ELR (cell line): Measurements from ENCODE around the gene ALS2CL.

ENCODE experiments used
- DNase-seq: peaks from one replicate; pipeline ENCODE4 v3.0.0-alpha.2; 2015; ENCODE audit warnings: low read depth

The ALS2CL gene

DNA sequence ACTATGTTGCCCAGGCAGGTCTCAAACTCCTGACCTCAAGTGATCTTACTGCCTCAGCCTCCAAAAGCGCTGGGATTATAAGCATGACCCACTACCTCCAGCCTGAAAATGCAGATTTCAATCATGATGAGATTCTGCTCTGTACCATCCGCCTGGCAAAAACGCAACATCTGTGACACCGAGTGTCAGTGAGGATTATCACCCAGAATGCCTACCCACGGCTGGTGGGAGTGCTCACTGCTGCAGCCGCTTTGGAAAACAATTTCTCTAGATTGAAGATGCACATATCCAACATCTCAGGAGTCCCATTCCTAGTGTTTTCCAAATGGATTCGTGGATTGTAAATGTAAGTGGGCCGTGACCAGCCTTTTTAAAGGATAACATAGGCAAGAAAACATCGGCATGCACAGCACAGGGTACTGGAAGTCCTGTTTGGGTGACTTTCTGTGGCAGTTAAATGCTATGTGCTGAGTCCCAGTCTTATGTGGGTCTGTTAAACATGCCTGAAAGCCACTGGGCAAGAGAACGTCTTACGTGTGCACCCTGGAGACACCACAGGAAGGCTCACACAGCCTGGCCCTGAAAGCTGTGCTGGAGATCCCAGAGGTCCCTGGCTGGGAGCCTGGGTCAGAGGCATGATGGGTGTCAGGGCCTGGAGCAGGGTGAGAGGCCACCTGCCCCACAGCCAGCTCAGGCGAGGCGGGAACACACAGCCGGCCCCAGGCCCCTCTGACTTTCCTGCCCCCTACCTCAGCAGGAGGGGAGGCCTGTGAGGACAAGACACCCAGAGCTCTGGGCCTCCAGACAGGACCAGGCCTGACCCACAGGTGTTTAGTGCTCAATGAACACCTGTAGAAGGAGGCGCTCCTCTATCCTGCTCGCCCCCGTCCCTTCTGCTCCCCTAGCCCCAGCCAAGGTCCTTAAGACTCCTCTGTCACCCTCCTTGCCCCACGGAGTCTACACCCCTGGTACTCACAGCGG, 23.3 kb upstream of the ALS2CL start:
- DNase-seq: no peak

DNA sequence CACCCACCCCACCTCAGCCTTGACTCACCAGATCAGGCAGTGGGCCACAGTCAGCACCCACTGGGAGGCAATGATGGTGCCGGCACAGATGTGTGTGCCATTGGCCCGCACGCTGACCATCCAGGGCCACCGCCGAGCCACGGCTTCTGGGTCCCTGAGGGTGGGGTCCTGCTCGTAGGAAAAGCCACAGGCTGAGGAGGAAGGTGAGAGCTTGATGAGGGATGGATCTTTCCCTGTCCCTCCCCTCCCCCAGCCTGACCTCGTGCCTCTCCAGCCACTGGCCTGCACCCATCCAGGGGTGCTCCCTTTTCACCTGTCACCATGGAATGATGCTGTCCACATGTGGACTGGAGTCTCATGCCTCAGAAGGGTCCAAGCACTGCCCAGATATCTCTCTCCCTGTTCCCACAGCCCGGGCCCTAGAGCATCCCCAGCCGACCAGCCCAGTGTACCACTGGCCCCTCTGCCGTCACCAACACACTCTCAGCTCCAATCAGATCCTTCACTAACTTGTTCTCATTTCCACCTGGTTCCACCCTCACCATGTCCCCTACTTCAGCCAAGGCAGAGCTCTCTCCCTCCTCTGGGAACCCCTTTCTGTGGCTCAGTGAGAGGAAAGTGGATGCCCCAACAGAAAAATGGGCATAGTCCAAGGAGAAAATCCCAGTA, 22.2 kb upstream of the ALS2CL start:
- no peak for DNase-seq

DNA sequence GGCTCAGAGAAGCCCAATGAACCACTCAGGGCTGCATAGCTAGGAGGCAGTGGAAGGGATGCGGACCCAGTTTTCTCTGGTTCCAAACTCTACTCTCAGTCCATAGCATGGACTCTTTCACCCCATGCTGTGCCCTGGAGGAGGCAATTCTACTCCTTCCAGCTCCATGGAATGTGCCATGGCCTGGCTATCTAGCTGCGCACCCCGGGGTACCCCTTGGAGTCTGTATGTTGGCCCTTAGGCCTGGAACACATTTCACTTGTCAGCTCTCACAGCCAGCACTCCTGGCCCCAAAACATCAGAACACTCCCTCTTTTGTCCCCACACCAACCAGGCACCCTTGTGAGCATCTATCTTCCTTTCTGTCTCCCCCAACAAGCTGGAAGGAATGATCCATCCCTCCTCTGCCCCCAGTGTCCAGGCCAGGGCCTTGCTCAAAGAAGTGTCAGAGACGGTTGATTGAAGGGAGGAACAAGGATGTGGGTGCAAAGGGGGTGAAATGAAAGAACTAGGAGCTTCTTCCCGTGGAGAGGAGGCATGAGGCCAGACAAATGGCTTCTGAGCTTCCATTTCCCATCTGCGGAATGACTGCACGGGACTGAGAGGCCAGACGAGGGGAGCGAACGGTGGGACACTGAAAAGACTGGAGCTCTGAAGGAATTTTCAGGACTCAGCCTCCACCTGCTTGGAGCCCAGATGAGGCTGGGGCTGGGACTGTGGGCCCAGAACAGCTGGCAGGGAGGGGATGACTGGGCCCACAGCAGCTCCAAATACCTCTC, 21.4 kb upstream of the ALS2CL start:
- DNase-seq: no peak

DNA sequence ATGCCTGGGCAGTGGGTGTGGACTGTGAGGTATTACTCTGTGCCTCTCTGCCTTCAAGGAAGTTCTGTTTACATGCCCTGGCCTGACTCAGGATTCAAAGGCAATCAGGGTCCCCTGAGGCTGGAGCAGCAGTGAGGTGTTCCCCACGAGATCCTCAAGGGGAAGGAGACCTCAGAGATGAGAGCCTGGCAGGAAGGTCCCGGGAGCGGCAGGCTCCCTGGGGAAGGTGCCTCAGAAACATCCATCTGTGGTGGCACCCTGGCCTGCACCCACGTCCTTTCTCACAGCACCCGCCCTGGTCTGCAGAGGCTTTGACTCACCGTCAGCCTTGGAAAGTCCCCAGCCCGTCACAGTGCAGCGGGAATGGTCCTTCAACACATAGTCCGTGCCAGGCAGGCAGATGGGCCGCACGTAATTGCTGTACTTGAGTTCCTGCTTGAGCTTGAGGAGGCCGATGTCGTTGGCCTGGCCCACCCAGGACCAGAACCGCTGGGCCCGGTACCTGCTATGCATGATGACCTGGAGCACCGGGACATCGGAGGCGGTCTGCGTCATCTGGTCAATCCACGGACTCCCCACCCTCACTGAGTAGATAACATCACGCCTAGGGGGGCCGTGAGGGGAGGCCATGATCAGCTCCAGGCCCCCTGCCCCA, 20.5 kb upstream of the ALS2CL start:
- DNase-seq: no peak

- no peak for DNase-seq
Measured at GRCh38 chr3:46713050-46713897, 19.8 kb upstream of the ALS2CL start.

DNA sequence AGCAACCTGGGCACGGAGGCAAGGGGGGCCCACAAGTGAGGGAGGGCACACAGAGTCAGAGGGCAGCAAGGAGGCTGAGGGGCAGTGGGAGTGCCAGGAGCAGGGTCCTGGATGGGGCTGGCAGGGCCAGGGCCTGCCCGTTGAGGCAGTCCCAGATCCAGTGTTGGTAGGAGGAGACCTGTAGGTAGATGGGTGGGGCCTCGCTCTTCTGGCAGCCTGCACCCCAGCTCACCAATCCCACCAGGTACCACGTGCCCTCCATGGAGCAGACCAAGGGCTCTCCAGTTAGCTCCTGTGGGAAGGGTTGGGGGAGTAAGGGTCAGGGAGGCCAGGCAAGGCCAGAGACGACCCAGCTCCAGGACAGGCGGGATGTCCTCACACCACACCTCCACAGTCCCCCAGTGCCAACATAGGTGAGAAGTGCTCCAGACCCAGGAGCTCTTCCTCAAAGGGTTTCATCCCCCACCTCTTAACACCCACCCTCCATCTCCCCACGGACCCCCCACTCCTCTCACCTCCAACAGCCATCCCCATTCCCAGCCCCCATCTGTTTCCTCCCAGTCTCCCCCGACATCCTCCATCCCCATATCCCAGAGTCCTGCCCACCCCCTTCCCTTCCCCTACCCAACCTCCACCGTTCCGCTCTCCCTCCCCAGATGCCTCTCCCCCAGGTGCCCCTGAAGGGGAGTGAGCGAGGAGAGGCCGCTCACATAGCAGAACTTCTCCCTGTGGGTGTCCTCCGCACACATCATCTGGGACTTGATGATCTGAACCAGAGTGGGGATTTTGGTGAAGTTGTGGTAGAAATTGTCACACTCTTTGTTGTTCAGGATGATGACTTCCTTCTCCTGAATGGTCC, 18.9 kb upstream of the ALS2CL start:
- no peak for DNase-seq

GRCh38 chr3:46711760-46712159, 18.3 kb upstream of the ALS2CL start:
- DNase-seq: no peak

DNA sequence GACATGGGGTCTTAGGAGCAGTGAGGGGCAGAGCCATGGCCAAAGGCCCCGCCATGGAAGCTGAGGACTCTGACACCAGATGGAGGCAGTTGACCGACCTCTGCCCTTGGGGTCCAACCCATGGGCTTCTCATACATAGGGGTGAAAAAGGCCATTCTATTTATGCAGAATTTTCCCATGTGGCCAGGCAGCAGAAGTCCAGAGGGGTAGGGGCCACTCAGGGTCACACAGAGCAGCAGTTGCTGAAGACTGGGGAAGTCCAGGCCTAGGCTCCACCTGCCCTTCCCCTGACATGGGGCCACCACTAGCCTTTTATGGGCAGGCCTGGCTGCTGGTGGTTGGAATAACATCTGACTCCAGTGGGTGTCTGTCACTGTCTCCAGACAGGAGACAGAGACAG, 17.8 kb upstream of the ALS2CL start:
- DNase-seq: no peak

DNA sequence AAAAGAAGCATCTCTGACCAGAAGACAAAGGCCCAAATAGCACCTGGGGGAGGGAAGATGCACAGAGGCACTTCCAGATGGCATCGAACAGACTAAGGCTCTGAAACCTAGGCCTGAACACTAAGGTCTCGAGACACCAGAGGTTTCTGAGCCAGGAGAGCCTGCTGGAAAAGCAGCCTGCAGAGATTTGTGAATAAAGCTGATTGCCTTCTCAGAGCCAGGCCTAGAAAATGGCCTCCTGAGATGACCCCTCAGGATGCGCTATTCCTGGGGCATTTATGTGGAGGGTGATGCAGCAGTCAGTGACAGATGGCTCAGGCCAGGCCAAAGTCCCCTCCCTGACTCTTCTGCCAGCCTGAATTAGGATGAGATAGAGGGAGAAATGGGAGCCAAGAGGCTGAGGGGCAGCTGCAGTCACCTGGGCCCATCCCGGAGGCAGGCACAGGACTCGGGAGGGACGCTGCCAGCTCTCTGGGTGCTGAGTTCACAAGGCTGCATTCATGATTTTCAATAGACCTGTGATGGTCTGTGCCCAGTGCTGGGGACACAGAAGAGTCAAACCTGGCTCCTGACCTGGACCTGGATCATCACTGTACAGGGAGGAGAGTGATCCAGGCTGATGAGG, 17.3 kb upstream of the ALS2CL start:
- DNase-seq: no peak

DNA sequence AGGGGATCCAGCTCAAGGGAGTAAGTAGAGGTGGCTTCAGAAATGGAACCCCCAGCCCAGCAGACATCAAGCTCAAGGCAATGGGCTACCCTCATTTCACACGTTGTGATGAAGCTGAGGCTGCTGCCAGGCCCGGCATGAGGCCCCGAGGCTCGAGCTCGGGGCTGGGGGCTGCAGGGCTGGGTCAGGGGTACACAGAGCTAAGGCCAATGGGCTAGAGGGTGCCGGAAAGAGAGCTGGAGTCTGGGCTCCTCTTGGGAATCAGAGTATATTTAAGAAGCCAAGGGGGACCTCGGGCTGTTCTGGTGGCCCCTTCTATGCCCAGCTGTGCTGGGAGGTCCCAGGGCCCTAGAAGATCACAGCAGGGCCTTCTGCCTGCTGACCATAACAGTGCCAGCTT, 16.8 kb upstream of the ALS2CL start:
- no peak for DNase-seq

DNA sequence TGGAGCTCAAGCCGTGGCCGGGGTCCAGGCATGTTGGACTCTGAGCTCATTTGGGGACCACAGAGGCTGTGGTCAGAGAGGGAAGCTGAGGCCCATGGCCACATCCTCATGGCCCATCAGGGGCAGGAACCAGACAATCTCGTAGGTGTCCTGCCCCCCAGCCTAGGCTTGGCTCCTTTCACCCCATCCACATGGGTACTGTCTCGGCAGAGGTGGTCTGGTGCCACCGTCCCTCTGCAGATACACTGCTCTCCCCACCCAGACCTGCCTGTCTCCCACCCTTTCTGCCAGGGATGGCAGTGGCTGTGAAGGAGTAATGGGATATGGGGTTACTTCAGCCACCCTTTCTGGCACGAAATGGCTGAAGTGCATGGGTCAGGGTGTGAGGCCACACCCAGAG, 16.2 kb upstream of the ALS2CL start:
- no peak for DNase-seq

- DNase-seq: no peak
Measured at GRCh38 chr3:46709157-46709654, 15.7 kb upstream of the ALS2CL start.

DNA sequence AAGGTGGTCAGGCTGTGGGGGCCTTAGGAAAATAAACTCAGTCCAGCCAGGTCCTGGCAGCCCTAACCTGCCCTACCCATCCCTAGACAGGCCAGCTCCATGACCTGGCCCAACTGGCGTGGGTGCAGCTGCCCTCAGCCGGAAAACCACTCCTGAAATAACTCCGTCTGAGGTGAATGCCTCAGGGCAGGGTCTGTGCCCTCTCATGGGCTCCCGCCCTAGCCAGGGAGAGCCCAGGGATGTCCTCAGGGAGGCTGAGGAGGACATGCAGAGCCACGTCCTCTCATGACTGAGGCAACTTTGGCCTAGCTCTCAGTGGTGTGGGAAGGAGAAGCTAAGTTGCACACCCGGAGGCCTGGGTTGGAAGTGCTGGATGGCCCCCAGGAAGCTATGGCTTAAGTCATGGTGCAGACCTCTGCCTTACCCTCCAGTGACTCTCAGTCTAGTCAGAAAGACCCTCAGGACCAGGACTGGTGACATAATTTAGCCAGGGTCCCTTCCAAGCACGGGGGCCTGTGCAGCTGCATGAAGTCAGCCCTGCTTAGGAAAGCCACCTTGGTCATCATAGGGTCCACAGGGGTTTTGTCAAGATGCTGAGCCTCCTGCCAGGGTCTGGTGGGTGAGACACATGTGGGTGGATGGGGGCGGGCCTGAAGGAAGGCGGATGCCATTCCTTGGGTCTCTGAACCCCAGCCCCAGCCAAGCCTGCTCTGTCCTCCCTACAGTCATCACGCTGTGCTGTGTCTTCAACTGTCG, 15.1 kb upstream of the ALS2CL start:
- DNase-seq: no peak

DNA sequence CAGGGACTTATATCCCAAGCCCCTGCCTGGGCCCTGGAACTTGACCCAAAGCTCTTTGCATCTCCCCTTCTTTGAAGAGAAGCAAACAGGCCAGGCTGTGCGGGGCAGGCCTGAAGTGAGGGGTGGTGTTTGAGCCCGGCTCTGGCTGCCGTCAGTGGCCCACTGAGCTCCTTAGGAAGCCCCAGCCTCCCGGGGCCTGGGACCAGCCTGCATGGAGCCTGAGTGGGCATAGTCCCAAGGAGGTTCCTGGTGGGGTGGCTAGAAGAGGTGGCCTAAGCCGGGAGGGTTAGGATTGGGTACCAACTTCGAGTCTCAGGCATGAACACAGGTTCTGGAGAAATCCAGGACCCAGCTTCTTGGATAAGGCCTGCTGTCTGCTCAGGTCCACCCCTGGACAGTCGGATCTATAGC, 14.1 kb upstream of the ALS2CL start:
- DNase-seq: no peak

DNA sequence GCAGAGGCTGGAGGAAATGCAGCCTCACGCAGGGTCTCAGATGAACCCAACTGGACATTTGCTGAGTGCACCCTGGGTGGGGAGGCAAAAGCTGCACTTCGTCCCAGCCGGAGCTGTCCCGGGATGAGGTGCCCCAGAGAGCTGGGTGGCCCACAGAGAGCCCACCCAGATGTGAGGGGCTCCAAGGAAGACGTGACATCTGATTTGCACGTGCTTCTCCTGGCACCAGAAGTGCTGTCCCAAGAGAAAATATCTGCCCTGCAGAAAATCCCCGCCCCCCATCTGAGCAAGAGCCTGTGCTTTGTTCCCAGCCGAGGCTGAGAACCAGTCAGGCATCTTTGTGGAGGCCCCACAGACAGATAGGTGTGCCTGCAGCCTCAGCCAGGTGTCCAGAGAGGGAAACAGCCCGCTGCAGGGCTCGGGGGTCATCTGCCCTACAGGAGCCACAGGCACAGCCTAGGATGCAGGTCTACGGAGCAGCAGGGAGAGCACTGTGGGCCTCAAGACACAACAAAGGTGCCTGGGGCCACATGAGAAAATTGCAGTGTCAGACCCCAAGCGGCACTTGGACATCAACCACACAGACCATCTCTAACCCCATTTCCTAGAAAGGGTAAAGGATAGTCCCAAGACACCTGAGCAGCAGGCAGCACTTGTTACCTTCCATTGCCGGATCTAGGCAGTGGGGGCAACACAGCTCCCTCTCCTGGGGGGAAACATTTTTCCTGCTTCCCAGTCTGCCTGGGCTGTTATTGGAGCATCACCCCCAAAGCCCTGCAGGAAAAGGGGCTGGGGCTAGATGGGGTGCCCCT, 13.5 kb upstream of the ALS2CL start:
- DNase-seq: no peak

DNA sequence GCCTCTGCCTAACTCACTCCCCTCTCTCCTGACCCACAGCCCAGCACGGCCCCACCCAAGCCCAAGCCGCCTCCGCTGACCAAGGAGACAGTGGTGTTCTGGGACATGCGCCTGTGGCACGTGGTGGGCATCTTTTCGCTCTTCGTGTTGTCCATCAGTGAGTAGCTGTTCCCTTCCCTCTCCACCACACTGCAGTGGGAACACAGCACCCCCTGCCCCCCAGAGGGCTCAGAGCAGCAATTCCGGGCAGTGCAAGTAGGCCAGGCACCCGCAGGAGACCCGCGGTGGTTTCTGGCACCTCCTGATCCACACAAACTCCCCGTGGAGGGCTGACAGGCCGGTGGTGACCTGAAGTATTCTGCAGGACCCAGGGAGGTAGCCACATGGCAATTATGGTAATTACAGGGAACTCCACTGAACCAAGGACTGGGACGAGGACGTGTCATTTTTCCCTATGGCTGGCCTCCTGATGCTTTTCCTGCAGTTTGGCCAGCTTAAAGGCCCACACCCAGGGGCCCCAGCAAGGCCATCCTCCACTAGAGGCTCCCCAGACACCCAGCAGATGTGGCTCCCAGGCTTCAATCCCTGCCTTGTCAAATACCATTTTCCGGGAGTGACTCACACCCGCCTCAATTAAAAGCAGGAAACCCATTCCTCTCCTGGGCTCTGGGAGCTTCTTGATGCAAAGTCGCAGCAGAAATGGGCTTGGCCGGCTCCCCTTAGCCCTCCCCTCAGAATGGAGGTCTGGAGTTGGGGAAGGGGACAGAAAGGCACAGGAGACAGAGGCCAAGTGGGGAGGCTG, 12.5 kb upstream of the ALS2CL start:
- peak; percentile 77 for DNase-seq

DNA sequence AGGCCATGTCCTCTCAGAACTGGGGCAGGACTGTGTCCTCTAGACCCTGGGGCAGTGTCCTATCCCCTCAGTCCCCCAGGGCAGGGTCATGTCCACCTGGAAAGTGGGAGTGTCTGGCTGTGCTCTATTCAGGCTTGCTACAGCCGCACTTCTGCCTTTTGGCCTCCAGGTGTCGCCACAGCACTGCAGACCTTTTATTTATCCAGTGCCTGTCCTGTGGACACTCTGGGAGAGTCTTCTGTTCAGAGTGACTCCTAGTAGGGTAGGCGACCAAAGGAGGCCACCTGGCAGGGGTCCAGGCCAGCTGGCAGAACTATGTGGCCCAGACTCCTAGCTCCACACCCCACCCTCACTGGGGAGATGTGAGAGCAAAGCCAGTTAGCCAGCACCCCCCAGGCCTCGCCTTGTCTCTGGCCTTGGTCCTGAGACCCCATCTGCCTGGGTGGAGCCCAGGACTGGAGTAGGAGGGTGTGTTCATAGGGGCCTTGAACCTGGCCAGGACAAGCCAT, 11.6 kb upstream of the ALS2CL start:
- DNase-seq: peak; percentile 72
